ENCODE data around the gene TMEM53.
"Not testable (repeated sequence)": the region's sequence is repeated elsewhere in the genome, so short reads cannot be mapped to it uniquely, and the experiment has no call there.

TMEM53 gene

DNA sequence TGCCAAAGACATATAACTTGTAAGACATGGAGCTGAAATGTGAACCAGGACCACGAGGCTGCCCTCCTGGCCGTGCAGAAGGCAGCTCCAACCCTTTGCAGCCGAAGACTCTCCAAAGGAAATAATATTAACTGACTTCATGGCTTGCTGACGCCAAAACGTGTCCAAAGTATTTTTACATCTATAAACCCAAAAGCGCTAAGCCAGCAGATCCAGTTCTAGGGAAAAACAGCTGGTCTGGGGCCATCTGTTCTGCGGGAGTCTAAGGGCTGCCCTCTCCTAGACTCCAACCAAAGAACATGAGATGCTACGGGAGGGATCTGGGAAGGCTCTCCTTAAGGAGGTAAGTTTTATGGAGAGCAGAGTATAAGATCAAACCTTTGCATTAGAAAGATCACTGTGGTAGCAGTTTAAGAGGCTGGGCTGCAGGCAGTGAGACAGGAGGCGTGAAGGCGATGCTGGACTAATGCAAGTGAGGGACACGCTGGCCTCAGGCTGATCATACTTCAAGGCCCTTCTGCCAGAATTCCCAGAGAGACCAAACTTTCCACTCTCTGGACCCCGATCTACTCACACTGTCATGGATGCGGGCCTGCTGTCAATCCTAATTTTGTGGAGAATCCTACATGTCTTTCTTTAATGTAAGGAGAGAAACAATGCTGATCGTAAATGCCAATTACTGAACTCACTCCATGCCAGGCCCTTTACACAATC is 1.2 kb downstream of the TMEM53 start:
- no peak for DNase-seq (ENCODE audit: low read depth in 2 of 2)

DNA sequence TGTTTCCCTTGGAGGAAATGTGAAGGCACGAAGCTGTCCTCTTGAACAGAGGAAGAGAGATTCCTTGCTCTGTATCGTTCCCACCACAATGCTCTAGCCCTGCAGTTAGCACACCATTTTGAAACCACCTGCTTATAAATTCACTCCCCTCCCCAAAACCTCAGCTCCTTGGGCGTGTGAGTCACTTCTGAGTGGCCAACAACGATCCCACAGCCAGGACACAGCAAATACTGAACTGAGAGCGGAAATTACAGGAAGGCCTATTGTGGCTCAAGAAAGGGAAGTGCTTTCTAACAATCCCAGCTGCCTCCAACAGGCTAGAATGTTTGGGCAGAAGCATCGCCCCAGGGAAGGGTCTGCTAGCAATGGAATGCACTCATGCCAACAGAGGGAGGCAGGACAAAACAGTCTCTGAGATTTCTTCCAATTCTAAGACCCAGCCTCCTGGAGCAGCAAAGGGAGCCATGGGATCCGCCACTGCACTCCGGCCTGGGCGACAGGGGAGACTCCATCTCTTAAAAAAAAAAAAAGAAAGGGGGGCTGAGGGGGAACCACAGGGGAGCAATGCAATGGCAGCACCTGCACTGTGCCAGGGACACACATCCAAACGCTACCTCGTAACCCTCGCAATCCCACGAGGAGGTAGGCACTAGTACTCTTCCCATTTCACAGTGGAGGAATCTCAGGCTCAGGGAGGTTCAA is 1.9 kb downstream of the TMEM53 start:
- no peak for DNase-seq (ENCODE audit: low read depth in 2 of 2)

DNA sequence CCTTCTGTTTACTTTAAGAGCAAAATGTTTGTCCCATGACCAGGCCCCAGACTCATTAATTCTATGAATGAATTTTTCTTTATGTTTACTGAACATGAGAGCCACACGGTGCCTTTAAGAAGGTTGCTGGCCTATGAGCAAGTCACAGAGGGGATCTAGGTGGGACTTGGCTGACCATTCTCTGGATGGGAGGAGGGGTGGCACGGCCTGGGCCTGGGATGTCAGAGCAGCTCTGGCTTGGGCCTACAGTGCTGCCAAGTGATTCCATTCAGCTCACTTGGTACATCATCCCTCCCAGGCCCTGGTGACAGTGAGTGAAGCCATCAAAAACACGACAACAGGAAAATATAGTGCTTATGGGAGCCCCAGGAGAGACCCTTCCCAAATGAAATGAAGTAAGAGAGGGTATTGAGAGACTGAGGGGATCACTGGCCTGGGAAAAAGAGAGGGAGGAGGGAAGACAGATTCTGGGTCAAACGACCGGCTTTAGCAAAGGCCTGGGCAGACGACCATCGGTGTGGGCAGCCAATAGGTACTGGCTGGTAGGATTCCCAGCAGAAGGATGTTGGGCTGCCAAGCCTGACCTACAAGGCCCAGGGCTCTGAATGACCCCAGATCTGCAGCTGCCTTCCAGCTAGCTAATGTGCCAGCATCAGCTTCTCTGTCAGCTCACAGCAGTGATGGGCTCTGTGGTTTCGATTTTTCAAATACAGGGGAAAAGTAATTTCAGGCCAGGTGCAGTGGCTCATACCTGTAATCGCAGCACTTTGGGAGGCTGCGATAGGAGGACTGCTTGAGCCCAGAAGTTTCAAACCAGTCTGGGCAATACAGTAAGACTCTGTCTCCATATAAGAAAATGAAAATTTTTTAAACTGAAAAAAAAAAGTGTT is 3.3 kb downstream of the TMEM53 start:
- no peak for DNase-seq (ENCODE audit: low read depth in 2 of 2)

DNA sequence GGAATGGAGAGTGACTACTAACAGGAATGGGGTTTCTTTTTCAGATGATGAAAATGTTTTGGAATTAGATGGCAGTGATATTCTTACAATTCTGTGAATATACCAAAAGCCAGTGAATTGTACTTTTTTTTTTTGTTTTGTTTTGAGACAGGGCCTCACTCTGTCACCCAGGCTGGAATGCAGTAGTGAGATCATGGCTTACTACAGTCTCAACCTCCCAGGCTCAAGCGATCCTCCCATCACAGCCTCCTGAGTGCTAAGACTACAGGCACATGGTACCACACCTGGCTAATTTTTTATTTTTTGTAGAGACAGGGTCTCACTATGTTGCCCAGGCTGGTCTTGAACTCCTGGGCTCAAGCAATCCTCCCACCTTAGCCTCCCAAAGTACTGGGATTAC is 7.6 kb downstream of the TMEM53 start:
- not testable (repeated sequence) for DNase-seq (ENCODE audit: low read depth in 2 of 2)

DNA sequence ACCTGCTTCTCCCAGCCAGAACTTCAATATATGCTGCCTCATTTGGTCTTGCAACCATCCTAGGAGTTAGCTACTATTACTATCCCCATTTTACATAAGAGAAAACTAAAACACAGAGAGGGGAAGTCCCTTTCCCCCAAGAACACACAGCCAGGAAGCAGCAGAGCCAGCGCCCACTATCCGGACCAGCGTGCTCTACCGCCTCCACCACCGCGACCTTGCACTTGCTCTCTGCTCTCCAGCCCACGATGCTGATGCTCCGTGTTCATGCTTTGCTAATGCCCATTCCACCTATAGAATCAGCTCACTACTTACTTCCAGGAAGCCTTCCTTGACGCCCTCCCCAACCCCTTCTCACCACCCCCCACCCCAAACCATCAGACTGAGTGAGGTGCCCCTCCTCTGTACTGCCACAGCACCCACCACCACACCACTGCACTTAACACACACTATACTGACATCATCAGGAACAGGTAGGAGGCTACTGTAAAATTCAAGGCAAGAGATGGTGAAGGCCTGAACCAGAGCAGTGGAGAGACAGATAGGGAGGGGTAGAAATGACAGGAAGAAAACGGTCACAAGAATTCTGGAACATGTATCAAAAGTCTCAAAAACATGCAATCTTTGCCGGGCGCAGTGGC is 9.4 kb downstream of the TMEM53 start:
- no peak for DNase-seq (ENCODE audit: low read depth in 2 of 2)

DNA sequence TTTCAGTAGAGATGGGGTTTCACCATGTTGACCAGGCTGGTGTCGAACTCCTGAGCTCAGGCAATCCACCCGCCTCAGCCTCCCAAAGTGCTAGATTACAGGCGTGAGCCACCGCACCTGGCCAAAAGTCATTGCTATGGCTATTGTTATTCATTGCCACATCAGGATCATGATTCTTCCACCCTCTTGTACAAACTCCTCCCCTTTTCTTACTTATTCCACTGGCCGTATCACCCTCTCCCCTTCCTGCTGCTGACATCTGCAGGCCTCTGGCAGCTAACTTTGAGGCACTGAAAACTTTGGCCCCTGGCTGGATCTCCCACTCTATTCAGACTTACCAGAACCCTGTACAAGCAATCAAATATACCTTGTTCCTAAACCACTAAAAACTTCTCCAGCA is 10.9 kb downstream of the TMEM53 start:
- no peak for DNase-seq (ENCODE audit: low read depth in 2 of 2)

DNA sequence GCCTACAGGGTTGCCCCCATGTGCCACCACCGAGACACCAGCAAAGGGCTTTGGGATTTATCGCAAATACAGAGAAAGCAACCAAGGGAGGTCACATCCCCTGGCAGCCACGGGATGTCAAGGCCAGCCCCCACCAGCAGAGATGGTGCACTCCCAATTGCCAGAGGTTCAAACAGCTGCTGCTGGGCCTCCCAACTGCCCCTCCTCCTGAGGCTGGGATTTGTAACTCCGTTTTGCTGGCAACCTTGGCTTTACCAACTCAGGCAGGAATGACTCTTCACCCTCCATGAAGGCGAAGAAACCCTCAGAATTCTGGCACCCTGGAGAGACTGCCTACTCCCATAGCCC is 11.6 kb downstream of the TMEM53 start:
- no peak for DNase-seq (ENCODE audit: low read depth in 2 of 2)

DNA sequence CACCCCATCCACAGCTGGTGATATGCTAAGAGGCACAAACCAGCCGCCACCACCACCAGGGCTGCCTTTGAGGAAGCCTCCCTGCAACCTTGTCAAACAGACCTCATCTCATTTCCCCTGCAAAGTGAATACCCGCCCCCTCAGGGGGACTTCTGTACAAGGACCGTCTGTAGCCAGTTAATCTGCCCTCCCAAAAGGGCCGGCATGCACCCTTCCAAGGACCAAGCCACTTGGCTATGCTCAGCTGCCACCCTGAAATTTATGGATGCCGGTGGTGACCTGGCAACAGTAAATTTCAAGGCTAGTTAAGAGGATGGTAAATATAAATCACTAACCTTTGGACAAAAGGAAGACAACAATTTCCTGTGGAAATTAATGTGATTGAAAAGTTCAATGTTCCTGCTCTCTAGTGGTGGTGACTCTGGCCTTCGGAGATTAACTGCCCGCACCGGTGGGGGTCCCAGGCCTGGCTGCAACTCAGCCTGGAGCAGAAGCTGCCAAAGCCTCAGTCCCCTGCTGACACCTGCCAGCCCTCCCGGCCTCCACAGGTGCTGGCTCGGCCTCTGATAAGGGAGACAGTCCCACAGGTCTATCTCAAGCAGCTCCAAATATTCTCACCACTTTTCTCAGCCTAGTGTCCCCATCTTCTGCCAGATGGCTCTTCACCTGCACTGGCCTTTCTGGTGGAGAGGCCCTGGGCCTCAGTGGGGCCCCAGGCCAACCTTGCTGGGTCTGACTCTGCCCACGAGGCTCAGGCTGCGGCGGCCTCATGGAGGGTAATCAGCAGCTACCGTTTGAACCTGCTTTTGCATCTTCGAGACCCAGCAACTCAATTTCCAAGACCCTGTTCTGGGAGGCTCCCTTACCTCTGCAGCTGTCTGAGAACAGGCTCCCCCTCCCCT is 12.2 kb downstream of the TMEM53 start:
- DNase-seq (ENCODE audit: low read depth in 2 of 2) = no peak

DNA sequence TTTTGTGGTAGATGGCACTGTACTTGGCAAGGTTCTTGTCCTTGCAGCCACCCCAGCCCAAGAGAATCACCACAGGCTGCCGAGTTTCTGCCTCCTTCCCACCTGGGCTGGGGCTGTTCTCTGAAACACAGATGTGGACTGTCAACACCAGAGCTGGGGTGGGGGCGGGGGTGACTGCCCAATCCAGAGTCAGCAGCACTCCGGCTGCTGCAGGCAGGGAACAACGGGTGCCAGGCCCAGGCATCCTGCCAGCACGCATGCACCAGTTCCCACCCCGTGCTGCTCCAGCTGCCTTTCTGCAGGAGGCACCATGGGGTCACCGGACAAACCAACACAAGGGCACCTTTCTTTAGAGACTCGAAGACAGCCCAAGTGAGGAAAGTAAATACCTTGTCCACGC is 14.1 kb downstream of the TMEM53 start:
- no peak for DNase-seq (ENCODE audit: low read depth in 2 of 2)

DNA sequence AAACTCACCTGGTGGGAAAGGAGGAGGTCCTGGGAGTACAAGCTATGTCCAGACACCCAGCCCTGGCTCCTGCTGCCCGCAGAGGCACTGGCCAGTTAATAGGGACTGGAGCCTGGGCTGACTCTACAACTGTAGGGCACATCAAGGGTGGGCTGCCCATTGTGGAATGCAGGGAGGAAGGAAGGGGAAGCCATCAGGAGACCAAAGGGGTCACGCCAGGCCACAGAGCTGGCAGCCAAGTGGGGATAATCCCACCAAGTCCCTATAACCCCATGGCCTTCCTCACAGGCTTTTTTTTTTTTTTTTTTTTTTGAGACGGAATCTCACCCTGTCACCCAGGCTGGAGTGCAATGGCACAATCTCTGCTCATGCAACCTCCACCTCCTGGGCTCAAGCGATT is 14.7 kb downstream of the TMEM53 start:
- no peak for DNase-seq (ENCODE audit: low read depth in 2 of 2)

DNA sequence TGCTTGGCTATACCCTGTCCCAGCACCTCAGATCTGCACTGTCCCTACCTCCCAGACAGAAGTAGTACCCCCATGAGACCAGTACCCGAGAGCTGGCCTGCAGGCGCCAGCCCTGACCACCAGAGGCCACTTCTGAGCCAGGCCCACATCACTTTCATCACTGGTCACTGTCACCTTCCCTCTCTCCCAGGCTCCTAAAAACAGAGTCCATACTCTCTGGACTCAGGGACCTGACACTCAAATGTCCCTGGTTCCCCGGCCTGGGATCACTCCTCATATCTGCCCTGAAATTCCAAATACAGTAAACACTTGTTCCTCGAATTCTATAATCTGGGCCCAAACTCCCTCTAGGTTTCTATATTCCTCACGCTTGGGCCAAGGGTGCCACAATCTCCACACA is 18.7 kb downstream of the TMEM53 start:
- no peak for DNase-seq (ENCODE audit: low read depth in 2 of 2)

DNA sequence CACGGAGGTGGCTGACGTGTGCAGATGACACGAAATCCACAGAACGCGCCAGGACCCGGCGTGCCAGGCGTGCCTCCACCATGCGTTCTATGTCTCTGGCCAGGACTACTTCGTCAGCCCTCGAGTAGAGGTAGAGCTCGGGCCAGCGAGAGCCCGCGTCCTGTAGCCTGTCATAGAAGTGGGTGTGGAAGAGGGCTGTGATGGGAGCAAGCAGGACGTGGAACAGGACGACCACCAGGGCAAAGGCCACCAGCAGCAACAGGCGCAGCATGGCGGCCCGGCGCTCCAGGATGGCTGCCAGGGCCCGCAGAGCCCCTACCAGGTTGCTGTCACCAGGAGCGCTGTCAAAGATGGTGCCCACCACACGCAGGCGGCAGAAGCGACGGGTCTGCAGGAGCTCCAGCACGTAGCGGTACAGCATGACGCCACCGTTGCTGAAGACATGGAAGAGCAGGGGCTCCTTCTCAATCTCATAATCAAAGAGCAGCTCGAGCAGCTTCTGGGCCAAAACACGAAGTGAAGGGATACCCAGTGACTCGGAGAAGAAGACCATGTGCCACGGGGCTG is 19.6 kb downstream of the TMEM53 start:
- DNase-seq (ENCODE audit: low read depth in 2 of 2) = no peak

DNA sequence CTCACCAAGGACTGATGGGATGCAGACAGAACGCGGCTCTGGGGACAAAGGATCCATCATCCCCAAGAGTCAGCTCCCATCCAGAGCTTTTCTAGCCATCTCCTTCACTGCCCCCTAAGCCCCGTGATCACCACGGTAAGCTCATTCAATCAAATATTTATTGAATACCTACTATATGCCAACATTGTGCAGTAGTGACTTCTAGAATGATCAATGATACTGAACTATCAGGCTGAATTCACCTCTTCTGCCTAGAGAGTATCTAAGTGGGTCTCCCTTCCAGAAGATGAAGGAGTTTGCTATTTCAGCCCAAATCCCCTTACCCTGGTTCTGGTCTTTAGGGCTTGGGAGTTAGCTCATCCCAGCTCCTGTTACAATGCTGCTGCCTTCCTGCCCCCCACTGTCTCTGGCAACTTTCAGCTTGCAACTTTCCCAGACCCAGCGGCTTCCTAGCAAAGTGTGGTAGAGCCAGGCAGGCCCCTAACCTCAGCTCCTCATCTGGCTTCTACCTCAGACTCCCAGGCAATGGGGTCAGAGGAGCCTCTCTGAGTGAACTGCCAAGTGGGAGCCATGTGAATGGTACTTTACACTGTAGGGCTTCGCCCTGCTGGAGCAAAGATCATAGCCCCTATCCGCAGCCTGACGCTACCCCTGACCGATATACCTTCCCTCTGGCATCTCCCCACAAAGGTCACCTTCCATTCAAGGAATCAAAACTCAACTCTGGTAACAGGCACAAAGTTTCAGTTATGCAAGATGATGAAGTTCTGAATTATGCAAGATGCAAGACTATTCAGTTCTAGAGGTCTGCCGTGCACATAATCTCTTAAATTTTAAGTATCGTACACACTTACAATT is 20.9 kb downstream of the TMEM53 start:
- DNase-seq (ENCODE audit: low read depth in 2 of 2) = no peak

DNA sequence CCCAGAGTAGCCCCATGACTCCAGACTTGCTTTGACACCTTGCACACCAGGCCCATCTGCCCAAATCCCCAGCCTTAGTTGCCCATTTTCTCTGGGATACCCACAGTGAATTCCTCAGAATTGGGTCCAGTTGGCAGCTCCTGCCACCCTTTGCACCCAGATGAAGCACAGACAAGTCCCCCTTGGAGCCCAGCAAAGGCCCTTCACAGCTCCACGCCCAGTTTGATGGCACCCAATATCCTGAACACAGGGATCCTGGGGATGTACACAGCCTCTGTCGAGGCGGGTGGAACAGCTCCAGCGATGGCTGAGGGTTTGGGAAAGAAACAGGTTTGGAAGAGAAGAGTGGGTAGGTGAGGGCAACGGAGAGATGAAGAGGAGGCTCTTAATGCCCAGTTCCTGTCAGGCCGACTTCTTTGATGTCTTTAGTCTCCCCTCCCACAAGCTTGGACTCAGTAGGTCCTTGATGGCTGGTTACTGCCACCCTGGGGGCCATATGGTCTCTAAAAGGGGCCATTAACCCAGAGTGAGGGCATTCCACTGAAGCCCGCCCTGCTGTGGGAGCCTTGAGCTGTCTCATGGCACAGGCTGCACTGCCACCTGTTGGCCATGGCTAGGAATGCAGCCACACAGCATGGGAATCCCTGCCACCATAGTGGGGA is 21.7 kb downstream of the TMEM53 start:
- DNase-seq (ENCODE audit: low read depth in 2 of 2) = peak; percentile 56 to 62

DNA sequence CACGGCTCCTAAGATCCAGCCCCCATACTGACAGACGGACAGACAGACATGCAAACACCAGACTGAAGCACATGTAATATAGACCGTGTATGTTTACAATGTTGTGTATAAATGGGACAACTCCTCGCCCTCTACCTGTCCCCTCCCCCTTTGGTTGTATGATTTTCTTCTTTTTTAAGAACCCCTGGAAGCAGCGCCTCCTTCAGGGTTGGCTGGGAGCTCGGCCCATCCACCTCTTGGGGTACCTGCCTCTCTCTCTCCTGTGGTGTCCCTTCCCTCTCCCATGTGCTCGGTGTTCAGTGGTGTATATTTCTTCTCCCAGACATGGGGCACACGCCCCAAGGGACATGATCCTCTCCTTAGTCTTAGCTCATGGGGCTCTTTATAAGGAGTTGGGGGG is 23.2 kb downstream of the TMEM53 start:
- no peak for DNase-seq (ENCODE audit: low read depth in 2 of 2)

DNA sequence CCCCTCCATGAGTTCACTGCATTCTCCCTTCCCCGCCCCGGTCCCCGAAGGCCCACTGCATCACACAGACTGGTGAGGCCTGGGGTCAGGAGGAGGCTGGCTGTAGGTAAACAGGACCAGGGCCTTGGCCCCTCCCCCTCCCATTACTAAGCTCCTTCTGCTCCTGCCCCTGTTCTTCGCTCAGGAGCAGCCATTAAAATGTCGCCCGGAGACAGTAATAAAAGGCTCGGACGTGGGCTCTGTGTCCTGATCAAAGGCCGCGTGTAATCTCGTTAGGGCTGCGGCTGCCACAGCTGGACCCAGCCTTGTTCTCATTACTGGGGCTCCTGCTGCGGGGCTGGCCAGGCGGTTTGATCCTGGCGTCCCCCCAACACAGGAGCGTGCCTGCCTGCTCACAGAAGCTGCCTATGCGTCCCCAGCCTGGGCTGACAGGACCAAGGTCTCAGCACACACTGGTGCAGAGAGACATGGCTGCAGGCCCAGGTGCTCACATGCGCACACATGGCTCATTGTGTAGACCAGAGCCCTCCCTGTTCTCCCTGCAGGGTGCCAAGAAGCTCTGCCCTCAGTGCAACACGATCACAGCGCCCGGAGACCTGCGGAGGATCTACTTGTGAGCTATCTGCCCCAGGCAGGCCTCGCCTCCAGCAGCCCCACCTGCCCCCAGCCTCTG is 24.0 kb downstream of the TMEM53 start:
- no peak for DNase-seq (ENCODE audit: low read depth in 2 of 2)

DNA sequence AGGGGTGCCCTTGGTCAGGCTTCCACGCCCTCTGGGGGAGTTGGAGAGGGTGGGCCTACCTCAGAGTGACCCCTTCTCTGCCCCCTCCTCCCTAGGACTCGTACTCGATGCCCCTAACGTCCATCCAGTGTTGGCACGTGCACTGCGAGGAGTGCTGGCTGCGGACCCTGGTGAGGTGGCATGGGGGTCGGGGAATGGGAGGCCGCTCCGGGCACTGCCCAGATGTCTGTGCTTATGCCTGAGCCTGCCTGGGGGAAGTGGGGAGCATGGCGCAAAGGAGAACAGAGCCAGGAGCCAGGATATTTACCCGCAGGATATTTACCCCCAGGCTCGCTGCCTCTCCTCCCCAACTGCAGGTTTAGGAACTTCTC is 24.5 kb downstream of the TMEM53 start:
- no peak for DNase-seq (ENCODE audit: low read depth in 2 of 2)

DNA sequence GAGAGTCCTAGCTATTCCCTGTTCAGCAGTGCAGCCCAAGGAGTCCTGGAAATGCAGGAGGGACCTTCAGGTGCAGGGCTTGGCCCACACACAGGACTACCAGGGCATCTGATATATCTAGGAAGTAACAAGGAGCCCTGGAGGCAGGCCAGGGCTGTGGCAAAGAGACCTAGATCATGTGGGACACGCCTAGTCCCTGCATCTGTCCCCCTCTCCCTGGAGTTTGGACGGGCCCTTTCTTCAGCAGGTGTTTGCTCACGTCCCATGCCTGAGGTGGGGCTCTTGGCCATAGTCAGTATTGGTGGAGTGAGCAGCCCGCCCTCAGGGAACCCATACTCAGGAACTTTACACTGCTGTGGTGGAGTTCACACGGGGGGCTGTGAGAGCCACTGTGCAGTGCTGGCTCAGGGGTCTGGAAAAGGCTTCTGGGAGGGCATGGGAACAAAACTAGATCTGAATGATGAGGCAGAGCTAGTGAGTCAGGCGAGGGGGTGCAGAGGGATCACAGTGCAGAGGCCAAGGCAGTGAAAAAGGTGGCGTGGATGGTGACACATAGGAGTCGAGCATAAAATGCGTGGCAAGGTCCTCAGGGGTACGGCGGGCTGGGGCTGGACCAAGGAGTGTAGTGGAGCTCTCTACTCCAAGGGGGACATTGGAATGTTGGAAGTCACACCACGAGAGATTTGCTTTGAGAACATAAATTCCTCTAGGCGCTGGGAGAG is 25.6 kb downstream of the TMEM53 start:
- no peak for DNase-seq (ENCODE audit: low read depth in 2 of 2)
